Activated CD8-positive, alpha-beta T cell treated with anti-CD3 and anti-CD28 coated beads for 36 hours (primary cell): ENCODE measurements around the gene ZNF41. TPM values are rescaled to one million over a fixed set of nuclear protein-coding genes. Genes with fewer than 3 reads are reported as not detected.

Source experiments
- ATAC-seq: fragments of 200-7000 bp; cut with Tn5 transposase; one replicate; pipeline ENCODE4 v1.10.0; 2021; ENCODE audit warnings: mild to moderate bottlenecking, moderate library complexity
- CTCF ChIA-PET: fragments of 350-600 bp; sonication (Branson Sonifier 250); formaldehyde crosslinking; loops from one replicate; lab custom pipeline; 2021; ENCODE audit warnings: antibody characterized with exemption; lab: Charles Lee
- POLR2A ChIA-PET: fragments of 350-600 bp; sonication (Branson Sonifier 250); formaldehyde crosslinking; loops from one replicate; lab custom pipeline; 2021; ENCODE audit warnings: antibody characterized with exemption; lab: Charles Lee
- DNase-seq: peaks from one replicate; pipeline ENCODE4 v3.0.0-alpha.2; 2020
- H3K27ac Mint-ChIP-seq: one replicate; pipeline ENCODE4 v1.8.0; 2021; ENCODE audit warnings: mild to moderate bottlenecking, mixed read lengths
- H3K27me3 Mint-ChIP-seq: one replicate; pipeline ENCODE4 v1.8.0; 2021; ENCODE audit warnings: mixed read lengths
- H3K36me3 Mint-ChIP-seq: one replicate; pipeline ENCODE4 v1.8.0; 2021; ENCODE audit warnings: low read depth, mixed read lengths
- H3K4me1 Mint-ChIP-seq: one replicate; pipeline ENCODE4 v1.8.0; 2021; ENCODE audit warnings: low read depth, mixed read lengths
- H3K4me3 Mint-ChIP-seq: one replicate; pipeline ENCODE4 v1.8.0; 2021; ENCODE audit warnings: mild to moderate bottlenecking, moderate library complexity, mixed read lengths
- H3K9me3 Mint-ChIP-seq: one replicate; pipeline ENCODE4 v1.8.0; 2021; ENCODE audit warnings: mixed read lengths
- CTCF ChIP-seq: fragments of 200-600 bp; IDR thresholded peaks from one replicate; pipeline ENCODE4 v1.8.0; 2022; ENCODE audit warnings: antibody characterized with exemption, mild to moderate bottlenecking
- intact Hi-C: fragments of 100-400 bp; cut with micrococcal nuclease; formaldehyde crosslinking; loops from one replicate; pipeline ENCODE4 v1.10.0; 2022
- total RNA-seq, 2 experiments: library from RNA; stranded (reverse); gene quantifications; one replicate each; pipeline ENCODE4 v1.2.3, GENCODE V29; 2021

The ZNF41 gene
- total RNA-seq, 2 experiments from 2014 or later: 10.6 TPM

- ATAC-seq: no peak
These were observed 24.5 kb downstream of the ZNF41 start for GRCh38 chrX:47458528-47458927.

GRCh38 chrX:47456080-47456479 is 26.9 kb downstream of the ZNF41 start:
- Mint-ChIP-seq H3K9me3 (peaks cover 2% of the 10 kb centered on the region), H3K27me3 (no peaks in the 10 kb centered on the region), H3K4me1 (peaks cover 2% of the 10 kb centered on the region), H3K36me3 (peaks cover 50% of the 10 kb centered on the region), H3K27ac (no peak overlapping the region), H3K4me3 (no peak overlapping the region)
- CTCF ChIA-PET: interaction anchor here (0.6 kb wide), 1 partner anchor 89 kb away, joined by 4 read pairs; no protein-coding TSS in a partner anchor
- ATAC-seq (no peak), DNase-seq (no peak)
- POLR2A ChIA-PET: no interaction called here
- intact Hi-C loops: no loop called here
- no peak for TF ChIP-seq CTCF

More at GRCh38 chrX:47458528-47458927, 24.5 kb downstream of the ZNF41 start:
- peaks cover 4% of the 10 kb centered on the region for H3K9me3 Mint-ChIP-seq
- H3K27ac Mint-ChIP-seq: no peak overlapping the region
- CTCF ChIA-PET: no interaction called here
- POLR2A ChIA-PET: interaction anchor here (0.8 kb wide), 1 partner anchor 195 kb away, joined by 3 read pairs; no protein-coding TSS in a partner anchor
- peaks cover 2% of the 10 kb centered on the region for H3K4me1 Mint-ChIP-seq
- peak; percentile 24 for DNase-seq
- no peaks in the 10 kb centered on the region for H3K27me3 Mint-ChIP-seq
- no peak overlapping the region for H3K4me3 Mint-ChIP-seq
- peaks cover 37% of the 10 kb centered on the region for H3K36me3 Mint-ChIP-seq
- intact Hi-C loops: no loop called here
- no peak for TF ChIP-seq CTCF

GRCh38 chrX:47452112-47452511 is 30.9 kb downstream of the ZNF41 start:
- CTCF ChIA-PET: no interaction called here
- POLR2A ChIA-PET: no interaction called here
- DNase-seq (no peak), ATAC-seq (no peak)
- H3K4me1 Mint-ChIP-seq: no peaks in the 10 kb centered on the region
- TF ChIP-seq CTCF: no peak
- H3K9me3 Mint-ChIP-seq: peaks cover 29% of the 10 kb centered on the region
- H3K36me3 Mint-ChIP-seq: peaks cover 83% of the 10 kb centered on the region
- H3K27me3 Mint-ChIP-seq: no peaks in the 10 kb centered on the region
- H3K4me3 Mint-ChIP-seq: no peak overlapping the region
- intact Hi-C loops: no loop called here
- no peak overlapping the region for H3K27ac Mint-ChIP-seq

- ChIA-PET CTCF (no interaction called here), POLR2A (no interaction called here)
- Mint-ChIP-seq H3K4me3 (no peak overlapping the region), H3K36me3 (peaks cover 76% of the 10 kb centered on the region), H3K27ac (no peak overlapping the region), H3K27me3 (no peaks in the 10 kb centered on the region), H3K9me3 (peaks cover 45% of the 10 kb centered on the region), H3K4me1 (no peaks in the 10 kb centered on the region)
- TF ChIP-seq CTCF: no peak
- DNase-seq (no peak), ATAC-seq (no peak)
- intact Hi-C loops: no loop called here
These were observed 34.7 kb downstream of the ZNF41 start for GRCh38 chrX:47448165-47448806.

GRCh38 chrX:47447607-47448006 is 35.4 kb downstream of the ZNF41 start:
- ChIA-PET POLR2A (no interaction called here), CTCF (no interaction called here)
- ATAC-seq (no peak), DNase-seq (no peak)
- H3K4me1 Mint-ChIP-seq: no peaks in the 10 kb centered on the region
- no peaks in the 10 kb centered on the region for H3K27me3 Mint-ChIP-seq
- peaks cover 71% of the 10 kb centered on the region for H3K36me3 Mint-ChIP-seq
- peaks cover 45% of the 10 kb centered on the region for H3K9me3 Mint-ChIP-seq
- no peak for TF ChIP-seq CTCF
- intact Hi-C loops: no loop called here
- H3K27ac Mint-ChIP-seq: no peak overlapping the region
- no peak overlapping the region for H3K4me3 Mint-ChIP-seq
